DND-41 (cell line): Measurements from ENCODE around the gene TAT.

Source experiments
- EZH2 ChIP-seq: IDR thresholded peaks from 3 replicates; pipeline ENCODE4 v1.6.1; 2012; ENCODE audit warnings: borderline replicate concordance, low read depth, mild to moderate bottlenecking, moderate library complexity, low read length, inconsistent platforms; ENCODE audit not compliant: severe bottlenecking
- TF ChIP-seq, protein P1 (sequence below): IDR thresholded peaks from 2 replicates; pipeline ENCODE4 v1.5.1; 2012; ENCODE audit warnings: borderline replicate concordance, low read length, moderate library complexity, mild to moderate bottlenecking; ENCODE audit not compliant: poor library complexity, severe bottlenecking; ENCODE audit errors: extremely low read depth

DNA sequence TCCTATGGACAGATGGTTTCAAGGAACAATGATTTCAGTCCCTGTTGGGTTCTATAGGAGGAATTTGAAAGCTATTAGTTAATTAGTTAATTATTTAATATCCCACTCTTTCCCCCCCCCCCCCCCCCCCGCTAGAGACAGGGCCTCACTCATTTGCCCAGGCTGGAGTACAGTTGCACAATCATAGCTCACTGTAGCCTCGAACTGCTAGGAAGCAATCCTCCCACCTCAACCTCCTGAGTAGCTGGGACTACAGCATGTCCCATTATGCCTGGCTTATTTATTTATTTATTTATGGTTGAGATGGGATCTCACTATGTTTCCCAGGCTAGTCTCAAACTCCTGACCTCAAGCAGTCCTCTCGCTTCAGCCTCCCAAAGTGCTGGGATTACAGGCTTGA, 15.0 kb upstream of the TAT start:
- TF ChIP-seq, protein P1, sequence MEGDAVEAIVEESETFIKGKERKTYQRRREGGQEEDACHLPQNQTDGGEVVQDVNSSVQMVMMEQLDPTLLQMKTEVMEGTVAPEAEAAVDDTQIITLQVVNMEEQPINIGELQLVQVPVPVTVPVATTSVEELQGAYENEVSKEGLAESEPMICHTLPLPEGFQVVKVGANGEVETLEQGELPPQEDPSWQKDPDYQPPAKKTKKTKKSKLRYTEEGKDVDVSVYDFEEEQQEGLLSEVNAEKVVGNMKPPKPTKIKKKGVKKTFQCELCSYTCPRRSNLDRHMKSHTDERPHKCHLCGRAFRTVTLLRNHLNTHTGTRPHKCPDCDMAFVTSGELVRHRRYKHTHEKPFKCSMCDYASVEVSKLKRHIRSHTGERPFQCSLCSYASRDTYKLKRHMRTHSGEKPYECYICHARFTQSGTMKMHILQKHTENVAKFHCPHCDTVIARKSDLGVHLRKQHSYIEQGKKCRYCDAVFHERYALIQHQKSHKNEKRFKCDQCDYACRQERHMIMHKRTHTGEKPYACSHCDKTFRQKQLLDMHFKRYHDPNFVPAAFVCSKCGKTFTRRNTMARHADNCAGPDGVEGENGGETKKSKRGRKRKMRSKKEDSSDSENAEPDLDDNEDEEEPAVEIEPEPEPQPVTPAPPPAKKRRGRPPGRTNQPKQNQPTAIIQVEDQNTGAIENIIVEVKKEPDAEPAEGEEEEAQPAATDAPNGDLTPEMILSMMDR: no peak
- TF ChIP-seq EZH2: no peak
